HG03060 (cell line): ENCODE measurements around the gene PHF12.

Experiments used
- ATAC-seq: cut with Tn5 transposase; IDR thresholded peaks from one replicate; pipeline ENCODE4 v1.9.1; 2021; ENCODE audit warnings: low read depth, moderate number of reproducible peaks; ENCODE audit not compliant: unreplicated experiment

PHF12 gene

DNA sequence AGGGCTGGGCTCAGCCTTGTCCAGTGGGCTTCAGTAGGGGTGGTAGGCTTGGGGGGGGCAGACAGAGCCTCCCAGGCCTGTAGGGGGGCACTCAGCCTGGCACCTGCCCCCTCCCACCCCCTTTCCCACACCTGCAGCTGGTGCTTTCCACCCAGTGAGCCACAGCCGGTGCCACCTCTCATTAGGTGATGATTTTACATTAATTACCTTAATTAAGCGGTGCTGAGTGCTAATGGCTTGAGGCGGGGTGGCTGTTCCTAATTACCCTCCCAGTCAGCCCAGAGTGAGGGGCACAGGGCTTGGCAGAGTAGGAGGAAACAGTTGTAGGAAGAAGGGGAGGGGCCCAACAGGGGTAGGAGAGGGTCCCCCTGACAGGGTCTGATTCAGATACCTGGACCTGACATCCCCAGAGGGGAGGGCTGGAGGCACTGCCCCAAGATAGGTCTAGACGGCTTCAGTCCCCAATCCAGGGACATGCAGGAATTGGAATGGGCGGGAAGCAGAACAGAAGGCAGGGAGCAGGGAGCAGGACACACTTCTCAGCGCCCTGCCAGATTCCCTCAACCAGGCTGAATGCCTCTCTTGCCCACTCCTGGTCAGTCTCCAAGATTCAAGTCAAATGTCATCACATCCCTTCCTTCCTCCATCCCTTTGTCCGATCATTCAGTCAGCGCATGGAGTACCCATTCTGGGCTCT, 26.5 kb upstream of the PHF12 start:
- ATAC-seq, result no peak

DNA sequence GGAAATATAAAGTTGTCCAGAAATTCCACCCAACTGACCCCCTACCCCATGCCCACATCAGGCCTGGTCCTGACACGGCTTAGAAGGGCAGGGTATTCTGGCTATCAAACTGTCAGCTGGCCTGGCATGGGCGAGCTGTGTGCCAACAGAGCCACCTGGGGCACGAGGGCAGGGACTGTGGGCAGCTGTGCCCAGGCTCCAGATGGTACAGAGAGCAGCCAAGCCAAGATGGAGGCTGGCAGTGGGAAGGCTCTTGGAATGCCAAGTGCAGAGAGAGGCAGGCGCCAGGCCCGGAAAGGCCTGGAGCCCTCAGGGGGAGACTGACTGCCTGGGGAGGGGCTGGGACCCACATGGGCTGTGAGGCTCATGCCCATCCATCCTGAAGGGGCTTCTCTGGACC, 24.3 kb upstream of the PHF12 start:
- no peak for ATAC-seq

DNA sequence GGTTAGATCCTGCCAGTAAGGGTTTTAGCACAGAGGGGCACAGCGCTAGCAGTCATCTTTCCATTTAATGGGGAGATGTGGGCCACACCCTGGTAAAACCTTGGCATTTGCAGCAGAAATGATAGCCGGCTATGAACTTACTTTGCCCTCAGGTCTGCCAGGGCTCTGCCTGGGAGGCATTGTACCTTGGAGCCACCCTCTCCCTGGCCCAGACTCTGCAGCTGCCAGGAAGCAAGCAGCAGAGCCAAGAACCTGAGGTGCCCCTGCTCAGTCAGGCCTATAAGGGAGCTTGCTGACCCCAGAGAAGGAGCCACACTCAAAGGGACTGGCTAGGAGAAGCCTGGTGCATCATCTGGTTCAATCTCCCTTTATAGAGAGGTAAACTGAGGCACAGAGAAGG, 23.7 kb upstream of the PHF12 start:
- no peak for ATAC-seq

- ATAC-seq, result no peak
Measured at GRCh38 chr17:28974451-28974850, 23.1 kb upstream of the PHF12 start.

DNA sequence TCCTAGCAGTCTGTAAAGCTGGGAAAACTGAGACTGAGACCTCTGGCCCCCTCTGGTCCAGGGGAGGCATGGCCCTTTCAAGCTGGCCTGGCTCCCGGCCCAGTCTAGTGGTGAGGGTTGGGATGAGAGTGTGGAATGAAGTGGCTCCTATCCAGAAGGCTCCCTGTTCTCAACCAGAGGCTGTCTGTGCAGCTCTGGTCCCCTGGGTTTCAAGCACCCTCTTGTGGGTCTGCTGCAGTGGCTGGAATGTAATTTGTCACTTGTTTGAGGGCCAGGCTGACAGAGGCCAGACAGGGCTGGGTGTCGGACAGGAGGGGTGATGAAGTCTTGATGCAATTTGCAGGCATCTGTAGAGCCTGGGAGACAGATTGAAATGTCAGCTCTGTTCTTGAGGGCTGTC, 22.1 kb upstream of the PHF12 start:
- ATAC-seq, result no peak

DNA sequence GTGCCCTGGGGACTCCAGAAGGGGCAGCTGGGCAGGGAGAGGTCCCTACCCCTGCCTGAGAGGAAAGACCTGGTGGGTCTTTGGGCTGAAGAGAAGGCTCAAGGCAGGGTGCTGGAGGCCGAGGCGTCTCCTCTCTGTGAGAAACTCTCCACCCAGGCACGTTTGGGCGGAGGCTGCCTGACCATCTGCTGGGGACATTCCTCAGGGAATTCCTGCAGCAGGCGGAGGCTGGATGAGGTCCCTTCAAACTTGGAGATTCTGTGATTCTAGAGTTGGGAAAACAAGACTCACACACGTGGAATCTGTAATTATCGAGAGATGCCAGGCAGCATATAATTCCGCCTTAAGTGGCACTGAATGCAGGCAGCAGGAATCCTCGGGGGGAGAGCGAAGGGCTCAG, 21.1 kb upstream of the PHF12 start:
- ATAC-seq, result no peak

GRCh38 chr17:28970879-28971278, 19.6 kb upstream of the PHF12 start:
- no peak for ATAC-seq

GRCh38 chr17:28969706-28970393, 18.5 kb upstream of the PHF12 start:
- ATAC-seq, result no peak

- no peak for ATAC-seq
Measured at GRCh38 chr17:28968914-28969295, 17.6 kb upstream of the PHF12 start.

DNA sequence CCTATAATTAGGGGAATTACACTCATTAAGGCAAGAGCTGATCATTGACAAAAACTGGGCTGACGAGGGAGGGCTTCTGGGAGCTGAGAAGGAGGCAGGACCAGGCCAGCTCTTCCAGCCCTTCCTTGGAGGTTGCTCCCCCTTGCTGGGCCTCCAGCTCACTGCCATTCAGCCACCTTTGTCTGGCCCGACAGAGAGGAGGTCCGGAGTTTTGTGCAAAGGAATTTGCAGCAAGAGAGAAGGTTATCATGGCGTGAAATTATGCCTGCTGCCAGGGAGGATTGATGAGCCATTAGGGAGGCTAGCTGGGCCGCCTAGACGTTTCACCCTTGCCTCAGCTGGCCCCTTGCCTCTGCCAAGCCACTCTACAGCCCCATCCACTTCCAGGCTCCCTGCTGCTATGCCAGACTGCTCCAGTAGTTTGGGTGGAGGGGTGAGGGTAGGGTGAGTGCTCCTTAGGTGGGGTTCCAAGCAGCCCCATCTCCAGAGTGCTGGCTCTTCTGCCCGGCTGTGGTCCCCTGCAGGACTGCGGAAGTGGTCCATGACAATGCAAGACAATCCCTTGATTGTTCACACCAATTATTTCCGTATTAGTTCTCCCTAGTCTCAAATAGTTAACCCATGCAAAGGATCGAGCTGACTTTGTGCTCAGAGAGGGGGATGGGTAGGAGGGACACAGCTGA, 17.1 kb upstream of the PHF12 start:
- no peak for ATAC-seq

- no peak for ATAC-seq
Measured at GRCh38 chr17:28967221-28968135, 16.2 kb upstream of the PHF12 start.

DNA sequence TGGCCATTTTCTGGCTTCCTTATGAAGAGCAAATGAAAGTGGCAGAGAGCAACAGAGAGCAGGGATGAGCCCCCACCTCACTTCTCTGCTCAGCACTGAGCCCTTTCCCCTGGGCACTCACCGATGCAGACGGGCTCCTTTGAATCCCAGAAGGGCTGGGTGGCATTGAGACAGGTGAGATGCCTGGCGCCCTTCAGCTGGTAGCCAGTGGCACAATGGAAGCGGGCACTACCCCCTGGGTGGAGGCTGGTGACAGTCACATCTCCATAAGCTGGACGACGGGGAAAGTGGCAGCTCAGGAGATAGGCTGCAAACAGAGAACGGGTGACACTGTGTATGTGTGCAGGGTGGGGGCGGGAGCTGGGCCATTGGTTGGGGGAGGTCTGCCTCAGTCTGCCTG, 12.5 kb upstream of the PHF12 start:
- no peak for ATAC-seq

- no peak for ATAC-seq
Measured at GRCh38 chr17:28963055-28963611, 11.8 kb upstream of the PHF12 start.

- no peak for ATAC-seq
Measured at GRCh38 chr17:28961391-28961790, 10.1 kb upstream of the PHF12 start.

DNA sequence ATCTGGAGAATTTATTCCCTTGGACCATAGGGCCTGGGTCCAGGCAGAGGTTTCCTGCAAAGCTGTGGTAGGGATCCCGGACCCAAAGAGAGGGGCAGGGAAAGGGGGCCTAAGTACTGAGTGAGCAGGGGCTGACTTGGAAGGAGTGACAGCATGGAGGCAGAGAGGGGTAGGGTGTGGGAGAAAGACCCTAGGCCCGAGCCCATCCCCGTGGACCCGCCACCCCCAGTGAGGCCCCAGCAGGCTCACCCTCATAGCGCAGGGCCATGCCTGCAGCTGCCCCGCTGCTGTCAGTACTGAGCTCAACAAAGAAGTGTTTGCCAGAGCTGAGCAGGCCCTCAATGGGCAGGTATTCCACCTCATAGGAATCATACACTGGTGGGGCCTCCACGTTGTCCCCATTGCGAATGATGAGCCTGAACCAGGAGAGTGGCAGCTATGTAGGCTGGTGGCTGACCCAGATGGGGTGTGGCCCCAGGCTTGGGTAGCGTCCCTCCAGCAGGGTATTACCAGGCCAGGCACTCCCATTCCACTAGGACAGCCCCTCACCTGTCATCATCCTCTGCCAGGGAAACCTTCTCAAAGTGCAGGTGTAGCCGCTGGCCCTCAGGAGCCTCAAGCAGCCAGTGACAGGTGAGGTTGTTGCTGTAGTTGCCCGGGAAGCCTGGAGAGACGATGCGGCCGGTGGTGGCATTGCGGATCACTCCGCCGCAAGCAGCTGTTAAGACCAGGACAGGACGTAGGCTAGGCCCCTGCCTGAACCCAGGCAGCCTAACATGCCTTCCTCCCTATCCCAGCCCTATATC, 9.1 kb upstream of the PHF12 start:
- ATAC-seq, result no peak

GRCh38 chr17:28959471-28959871, 8.2 kb upstream of the PHF12 start:
- no peak for ATAC-seq

DNA sequence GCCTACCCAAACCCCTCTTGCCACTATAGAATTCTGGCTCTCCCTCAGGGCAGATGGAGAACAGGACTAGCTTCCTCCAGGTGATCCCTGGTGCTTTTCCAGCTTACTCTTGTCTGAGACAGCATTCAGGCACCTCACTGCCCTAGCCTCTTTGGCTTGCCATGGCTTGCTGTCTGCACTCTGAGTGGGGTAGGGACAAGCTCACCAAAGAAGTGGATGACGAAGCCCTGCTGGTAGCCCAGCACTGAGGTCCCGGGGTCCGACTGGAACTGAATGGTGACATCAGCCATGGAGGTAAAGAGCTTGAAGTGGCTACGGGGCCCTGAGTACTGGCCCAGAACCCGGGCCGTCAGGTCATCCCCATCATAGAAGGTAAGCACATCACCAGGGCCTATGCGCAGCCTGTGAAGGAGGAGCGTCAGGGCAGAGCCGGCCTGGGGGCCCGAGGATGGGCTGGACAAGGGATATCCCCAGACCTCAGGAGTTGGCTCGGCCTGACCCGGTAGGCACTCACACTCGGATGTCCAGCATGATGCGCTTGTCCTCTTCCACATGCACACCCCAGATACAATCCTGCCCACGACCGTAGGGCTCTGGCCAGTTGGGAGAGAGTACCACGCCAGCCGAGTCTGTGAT, 7.6 kb upstream of the PHF12 start:
- no peak for ATAC-seq

DNA sequence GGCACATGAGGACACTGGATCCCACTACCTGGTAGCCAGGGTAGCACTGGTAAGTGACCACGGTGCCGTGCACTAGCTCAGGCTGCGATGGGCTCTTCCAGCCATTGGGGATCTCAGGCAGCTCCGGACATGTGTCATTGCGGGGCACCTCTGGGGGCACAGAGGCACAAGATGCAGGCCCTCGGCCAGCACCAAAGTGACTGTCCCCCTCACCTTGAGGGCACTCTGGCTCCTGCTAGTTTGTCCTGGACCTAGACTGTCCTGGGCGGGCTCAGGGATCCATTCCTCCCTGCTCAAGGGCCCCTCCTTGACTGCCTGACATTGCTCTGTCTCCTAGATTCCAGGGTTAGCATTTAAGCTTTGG, 6.7 kb upstream of the PHF12 start:
- no peak for ATAC-seq

GRCh38 chr17:28957277-28957991, 6.1 kb upstream of the PHF12 start:
- ATAC-seq, result no peak
